K562 (cell line): ENCODE results near the gene PLK5. TPM values are rescaled to one million over a fixed set of nuclear protein-coding genes. Genes with fewer than 3 reads are reported as not detected.

ENCODE experiments used
- ATAC-seq: fragments of 200-7000 bp; cut with Tn5 transposase; 3 replicates; pipeline ENCODE4 v1.9.1; 2020; ENCODE audit warnings: moderate library complexity
- BruUV-seq: library from RNA; stranded (reverse); fragments of 400-500 nt; replicated peaks from 2 replicates; lab custom pipeline; 2021; lab: Mats Ljungman, UMichigan
- CTCF ChIA-PET: fragments of 300-600 bp; formaldehyde crosslinking; extraction: SDS; loops from one replicate; lab custom pipeline; 2021; ENCODE audit warnings: low intra/inter-chr PET ratio; lab: Yijun Ruan, JAX
- POLR2A ChIA-PET: fragments of 300-600, 350-650 bp; sonication (Branson Sonifier 250); formaldehyde crosslinking; extraction: SDS; loops from one replicate; lab custom pipeline; 2021; ENCODE audit warnings: antibody characterized with exemption, inconsistent platforms; lab: Yijun Ruan, JAX
- DNase-seq, 4 experiments: peaks; one replicate each; pipeline versions ENCODE4 v3.0.0 to v3.0.0-alpha.2; 2011 to 2018; ENCODE audit warnings: low spot score in 3 of 4, mixed read lengths in 3 of 4; ENCODE audit errors: extremely low read depth in 1 of 4
- FAIRE-seq: peaks from 2 replicates; lab custom pipeline; 2011; peaks lifted over from hg19 to GRCh38; lab: Jason Lieb, UNC
- H2AFZ ChIP-seq: 2 replicates; pipeline ENCODE4 v1.6.0; 2011; ENCODE audit warnings: low read depth, low read length, control low read depth, inconsistent platforms
- H3K27ac ChIP-seq: fragments of 200-600 bp; 3 replicates; pipeline ENCODE4 v1.8.0; 2011; ENCODE audit warnings: low read depth, mild to moderate bottlenecking, control low read depth, inconsistent platforms, low read length, moderate library complexity, mixed read lengths; ENCODE audit errors: extremely low read depth
- H3K27me3 ChIP-seq, 2 experiments: fragments of 300-600 bp in 1 of 2; 2 replicates in 1 of 2; 3 replicates in 1 of 2; pipeline versions ENCODE4 v1.6.0 to v1.8.0; 2011; ENCODE audit warnings: inconsistent platforms in 2 of 2, low read length in 2 of 2, mild to moderate bottlenecking in 1 of 2, mixed read lengths in 1 of 2, moderate library complexity in 1 of 2; ENCODE audit not compliant: control insufficient read depth in 2 of 2, insufficient read depth in 2 of 2
- H3K36me3 ChIP-seq: fragments of 300-600 bp; 3 replicates; pipeline ENCODE4 v1.8.0; 2011; ENCODE audit warnings: mild to moderate bottlenecking, low read length, inconsistent platforms; ENCODE audit not compliant: control insufficient read depth, insufficient read depth
- H3K4me1 ChIP-seq, 2 experiments: fragments of 200-600 bp in 1 of 2; replicated peaks in 1 of 2; 2 replicates in 1 of 2; 3 replicates in 1 of 2; pipeline versions ENCODE4 v1.5.1 to v1.8.0; 2011; ENCODE audit warnings: inconsistent platforms in 2 of 2, low read length in 2 of 2, mild to moderate bottlenecking in 1 of 2, mixed read lengths in 1 of 2, moderate library complexity in 1 of 2; ENCODE audit not compliant: control insufficient read depth in 2 of 2, insufficient read depth in 2 of 2
- H3K4me2 ChIP-seq: 2 replicates; pipeline ENCODE4 v1.6.1; 2011; ENCODE audit warnings: low read length, control low read depth, inconsistent platforms, mixed read lengths; ENCODE audit not compliant: insufficient read depth
- H3K4me3 ChIP-seq: fragments of 200-600 bp; sonication (generic), shearing (Covaris generic); 2 replicates; pipeline ENCODE4 v1.5.1; 2016; ENCODE audit warnings: control low read depth, inconsistent platforms
- H3K79me2 ChIP-seq: fragments of 200-600 bp; 3 replicates; pipeline ENCODE4 v1.8.0; 2011; ENCODE audit warnings: low read length, inconsistent platforms; ENCODE audit not compliant: control insufficient read depth, insufficient read depth
- H3K9ac ChIP-seq, 2 experiments: 2 replicates each; pipeline versions ENCODE4 v1.6.0 to v1.6.1; 2011; ENCODE audit warnings: low read depth in 2 of 2, low read length in 2 of 2, control low read depth in 1 of 2, inconsistent platforms in 1 of 2, mild to moderate bottlenecking in 1 of 2, mixed read lengths in 1 of 2; ENCODE audit not compliant: insufficient read depth in 1 of 2
- H3K9me1 ChIP-seq: one replicate; pipeline ENCODE4 v1.6.0; 2011; ENCODE audit warnings: inconsistent platforms, mild to moderate bottlenecking, low read length, moderate library complexity; ENCODE audit not compliant: control insufficient read depth, insufficient read depth
- H3K9me3 ChIP-seq: replicated peaks from 2 replicates; pipeline ENCODE4 v1.5.1; 2011; ENCODE audit warnings: low read depth, low read length, inconsistent platforms; ENCODE audit not compliant: control insufficient read depth, insufficient read depth
- H4K20me1 ChIP-seq: replicated peaks from 2 replicates; pipeline ENCODE4 v1.6.1; 2011; ENCODE audit warnings: low read length, inconsistent platforms, mixed read lengths; ENCODE audit not compliant: control insufficient read depth, insufficient read depth
- CCNT2 ChIP-seq: IDR thresholded peaks from 2 replicates; pipeline ENCODE4 v1.6.1; 2011; ENCODE audit warnings: borderline replicate concordance, low read depth, mild to moderate bottlenecking, moderate library complexity, mixed read lengths, low read length; ENCODE audit not compliant: insufficient read length; ENCODE audit errors: extremely low read depth
- DACH1 ChIP-seq: fragments of 450-650 bp; IDR thresholded peaks from 2 replicates; pipeline ENCODE4 v1.6.1; 2018; ENCODE audit not compliant: partially characterized antibody
- KLF1 ChIP-seq: fragments of 450-650 bp; IDR thresholded peaks from 2 replicates; pipeline ENCODE4 v1.6.1; 2016; ENCODE audit warnings: missing genetic modification characterization, missing compliant biosample characterization
- ZBTB8A ChIP-seq: fragments of 450-650 bp; IDR thresholded peaks from 2 replicates; pipeline ENCODE4 v1.6.1; 2018; ENCODE audit warnings: mild to moderate bottlenecking, moderate library complexity; ENCODE audit not compliant: partially characterized antibody
- ZNF766 ChIP-seq: fragments of 200-800 bp; sonication (Bioruptor generic); conservative IDR thresholded peaks from 2 replicates; pipeline ENCODE4 v1.6.1; 2016; ENCODE audit warnings: missing genetic modification characterization, missing compliant biosample characterization
- WGBS: fragments of 100-300 bp; shearing (Covaris generic); methylation state at CpG from one replicate; pipeline ENCODE4 v1.1.6; 2016; ENCODE audit warnings: low coverage, mixed read lengths; ENCODE audit not compliant: insufficient coverage; ENCODE audit errors: missing lambda C conversion rate; 5-methylcytosine and 5-hydroxymethylcytosine counted together
- in situ Hi-C: fragments of 300-500 bp; cut with MboI; formaldehyde crosslinking; loops from 4 replicates; pipeline ENCODE4 v1.15.0; 2018; ENCODE audit warnings: inconsistent platforms, mixed read lengths
- intact Hi-C: fragments of 100-400 bp; cut with micrococcal nuclease; formaldehyde crosslinking; loops from 2 replicates; pipeline ENCODE4 v1.14.2; 2022
- polyA plus RNA-seq, 8 experiments: library from polyadenylated mRNA; depleted of rRNA in 4 of 8; stranded (reverse) in 5 of 8; unstranded in 3 of 8; fragments of >200 nt; fragmentation: Nextera tagmentation in 2 of 8; fragmentation: Illumina TruSeq in 1 of 8; extraction: Ambion mirVana in 2 of 8; extraction: Trizol in 1 of 8; gene quantifications; 2 replicates each; pipeline versions ENCODE4 v1.2.1 to v1.2.3, GENCODE V29; 2011 to 2014; ENCODE audit warnings: inconsistent platforms in 1 of 8, missing spikeins in 1 of 8
- total RNA-seq, 7 experiments: library from RNA; depleted of rRNA in 6 of 7; stranded (reverse); fragments of >200 nt in 6 of 7; fragmentation: Illumina TruSeq in 2 of 7; extraction: Trizol in 2 of 7; gene quantifications; 2 replicates each; pipeline versions ENCODE4 v1.2.1 to v1.2.3, GENCODE V29; 2011 to 2021; ENCODE audit warnings: low replicate concordance in 1 of 7
- TF ChIP-seq, protein P1 (sequence below): sonication (generic); formaldehyde crosslinking; IDR thresholded peaks from 2 replicates; pipeline ENCODE4 v1.8.0; 2022; ENCODE audit warnings: mild to moderate bottlenecking, missing genetic modification reagents, borderline replicate concordance

PLK5 gene
- total and polyA plus RNA-seq, 9 of the 15 experiments (the other 6 are each of a cell fraction or from before 2014, with no cell fraction given): 0.04 to 0.23 (median 0.11) TPM; not detected in 5

DNA sequence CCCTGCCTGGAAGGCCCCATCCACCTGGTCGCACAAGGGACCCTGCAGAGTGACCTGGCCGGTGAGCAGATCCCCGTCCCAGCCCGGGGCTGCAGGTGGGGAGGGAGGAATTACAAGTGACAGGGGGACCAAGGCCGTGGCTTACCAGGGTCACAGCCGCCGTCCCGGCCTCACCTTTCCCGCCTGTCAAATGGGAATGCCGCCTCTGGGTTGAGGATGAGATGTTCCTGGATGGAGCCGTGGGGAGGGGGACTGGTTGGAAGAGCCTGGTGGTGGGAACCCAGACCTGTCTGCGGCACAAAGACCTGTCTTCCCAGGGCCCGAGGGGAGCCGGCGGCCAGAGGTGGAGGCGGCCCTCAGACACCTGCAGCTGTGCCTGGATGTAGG lies 5.5 kb downstream of the PLK5 start:
- Histone ChIP-seq H3K9ac (no peak overlapping the region; a peak in 1 of 4 replicates), H2AFZ (no peak overlapping the region), H3K36me3 (no peaks in the 10 kb centered on the region), H3K27me3 (peaks cover 17 to 45% of the 10 kb centered on the region in 2 experiments; a peak in 4 of 5 replicates), H3K9me3 (no peaks in the 10 kb centered on the region), H3K9me1 (no peaks in the 10 kb centered on the region), H3K4me1 (peaks cover 2 to 39% of the 10 kb centered on the region in 2 experiments; a peak in 3 of 5 replicates), H3K79me2 (no peaks in the 10 kb centered on the region), H4K20me1 (peaks cover 8% of the 10 kb centered on the region), H3K4me2 (no peak overlapping the region), H3K27ac (no peak overlapping the region), H3K4me3 (no peak overlapping the region)
- POLR2A ChIA-PET: no interaction called here
- CTCF ChIA-PET: no interaction called here
- intact Hi-C loops (no loop called here), in situ Hi-C loops (no loop called here)
- 7% methylated on average over 15 of the region's 16 CpGs for WGBS
- no TSS peak for BruUV-seq
- DNase-seq (no peak), FAIRE-seq (no peak), ATAC-seq (no peak)
- TF ChIP-seq ZNF766 (CRISPR knock-in tag): no peak
- TF ChIP-seq DACH1: no peak
- TF ChIP-seq CCNT2: no peak
- TF ChIP-seq, protein P1, sequence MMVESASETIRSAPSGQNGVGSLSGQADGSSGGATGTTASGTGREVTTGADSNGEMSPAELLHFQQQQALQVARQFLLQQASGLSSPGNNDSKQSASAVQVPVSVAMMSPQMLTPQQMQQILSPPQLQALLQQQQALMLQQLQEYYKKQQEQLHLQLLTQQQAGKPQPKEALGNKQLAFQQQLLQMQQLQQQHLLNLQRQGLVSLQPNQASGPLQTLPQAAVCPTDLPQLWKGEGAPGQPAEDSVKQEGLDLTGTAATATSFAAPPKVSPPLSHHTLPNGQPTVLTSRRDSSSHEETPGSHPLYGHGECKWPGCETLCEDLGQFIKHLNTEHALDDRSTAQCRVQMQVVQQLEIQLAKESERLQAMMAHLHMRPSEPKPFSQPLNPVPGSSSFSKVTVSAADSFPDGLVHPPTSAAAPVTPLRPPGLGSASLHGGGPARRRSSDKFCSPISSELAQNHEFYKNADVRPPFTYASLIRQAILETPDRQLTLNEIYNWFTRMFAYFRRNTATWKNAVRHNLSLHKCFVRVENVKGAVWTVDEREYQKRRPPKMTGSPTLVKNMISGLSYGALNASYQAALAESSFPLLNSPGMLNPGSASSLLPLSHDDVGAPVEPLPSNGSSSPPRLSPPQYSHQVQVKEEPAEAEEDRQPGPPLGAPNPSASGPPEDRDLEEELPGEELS: no peak
- no peak for TF ChIP-seq ZBTB8A
- no peak for TF ChIP-seq KLF1 (tag)
